ENCODE results near the gene RBM28.
A peak's percentile ranks its signal among the peaks of the same experiment; 100 is the strongest.

DNA sequence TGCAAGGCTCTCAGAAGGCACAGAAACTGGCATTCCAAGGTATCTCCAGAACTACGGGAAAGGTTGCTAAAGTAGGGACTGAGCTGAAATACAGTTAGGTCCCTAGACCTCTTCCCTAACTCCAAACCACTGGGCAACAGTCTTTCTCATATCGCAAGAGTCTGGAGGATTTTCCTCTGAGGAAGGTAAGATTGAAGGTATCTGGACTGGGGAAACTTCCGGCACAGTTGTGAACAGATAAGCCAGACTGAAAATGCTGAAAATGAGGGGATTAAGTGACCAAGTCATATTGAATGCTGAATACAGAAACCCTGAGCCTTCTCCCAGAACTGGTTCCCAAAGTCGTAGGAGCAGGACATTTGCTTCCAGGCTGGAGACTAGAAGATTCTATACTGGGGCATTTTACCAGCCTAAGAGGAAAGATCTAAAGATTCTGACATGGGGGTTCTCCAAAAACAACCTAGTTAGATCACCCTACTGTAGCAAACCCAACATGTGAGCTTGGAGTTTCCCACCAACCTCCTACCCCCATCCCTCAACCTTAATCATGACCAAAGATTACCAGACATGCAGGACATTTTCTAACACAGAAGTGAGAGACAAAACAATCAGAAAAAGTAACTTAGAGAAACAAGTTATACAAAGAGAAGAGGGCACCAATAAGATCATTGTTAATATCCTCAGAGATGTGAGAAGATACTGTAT is 20.6 kb upstream of the RBM28 start:
- TF ChIP-seq, protein P1, sequence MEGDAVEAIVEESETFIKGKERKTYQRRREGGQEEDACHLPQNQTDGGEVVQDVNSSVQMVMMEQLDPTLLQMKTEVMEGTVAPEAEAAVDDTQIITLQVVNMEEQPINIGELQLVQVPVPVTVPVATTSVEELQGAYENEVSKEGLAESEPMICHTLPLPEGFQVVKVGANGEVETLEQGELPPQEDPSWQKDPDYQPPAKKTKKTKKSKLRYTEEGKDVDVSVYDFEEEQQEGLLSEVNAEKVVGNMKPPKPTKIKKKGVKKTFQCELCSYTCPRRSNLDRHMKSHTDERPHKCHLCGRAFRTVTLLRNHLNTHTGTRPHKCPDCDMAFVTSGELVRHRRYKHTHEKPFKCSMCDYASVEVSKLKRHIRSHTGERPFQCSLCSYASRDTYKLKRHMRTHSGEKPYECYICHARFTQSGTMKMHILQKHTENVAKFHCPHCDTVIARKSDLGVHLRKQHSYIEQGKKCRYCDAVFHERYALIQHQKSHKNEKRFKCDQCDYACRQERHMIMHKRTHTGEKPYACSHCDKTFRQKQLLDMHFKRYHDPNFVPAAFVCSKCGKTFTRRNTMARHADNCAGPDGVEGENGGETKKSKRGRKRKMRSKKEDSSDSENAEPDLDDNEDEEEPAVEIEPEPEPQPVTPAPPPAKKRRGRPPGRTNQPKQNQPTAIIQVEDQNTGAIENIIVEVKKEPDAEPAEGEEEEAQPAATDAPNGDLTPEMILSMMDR (IDR thresholded peaks at IDR 0.05; ENCODE audit: control extremely low read depth in 1 of 3, insufficient read depth in 1 of 3, low read depth in 1 of 3, low read length in 3 of 3) = no peak
- TF ChIP-seq SRF (IDR thresholded peaks at IDR 0.05; ENCODE audit: low read depth, low read length) (no peak), EZH2 (IDR thresholded peaks at IDR 0.05; ENCODE audit: low read depth, low read length, severe bottlenecking) (peak; percentile 6), RFX5 (IDR thresholded peaks at IDR 0.05; ENCODE audit: borderline replicate concordance, low read depth, low read length) (no peak), POLR2AphosphoS5 (IDR thresholded peaks at IDR 0.05; ENCODE audit: low read depth, low read length) (no peak), POLR2A (IDR thresholded peaks at IDR 0.05; ENCODE audit: control extremely low read depth in 1 of 2, low read depth in 2 of 2, low read length in 2 of 2) (no peak), EP300 (IDR thresholded peaks at IDR 0.05; ENCODE audit: borderline replicate concordance in 1 of 2, low read depth in 2 of 2, low read length in 2 of 2) (no peak), NRF1 (IDR thresholded peaks at IDR 0.05; ENCODE audit: low read depth, low read length) (no peak), RNF2 (IDR thresholded peaks at IDR 0.05; ENCODE audit: borderline replicate concordance, low read depth, low read length, missing control alignments, poor library complexity, severe bottlenecking) (no peak)
- TF ChIP-seq, protein P2, sequence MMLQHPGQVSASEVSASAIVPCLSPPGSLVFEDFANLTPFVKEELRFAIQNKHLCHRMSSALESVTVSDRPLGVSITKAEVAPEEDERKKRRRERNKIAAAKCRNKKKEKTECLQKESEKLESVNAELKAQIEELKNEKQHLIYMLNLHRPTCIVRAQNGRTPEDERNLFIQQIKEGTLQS (IDR thresholded peaks at IDR 0.05; ENCODE audit: insufficient read depth, low read depth, low read length) = no peak
